Measurements from ENCODE around the gene XIRP2. TPM values are rescaled to one million over a fixed set of nuclear protein-coding genes. Genes with fewer than 3 reads are reported as not detected.

The XIRP2 gene
- total RNA-seq, 4 donors from 2014 or later = 0.27 TPM; not detected in 3

DNA sequence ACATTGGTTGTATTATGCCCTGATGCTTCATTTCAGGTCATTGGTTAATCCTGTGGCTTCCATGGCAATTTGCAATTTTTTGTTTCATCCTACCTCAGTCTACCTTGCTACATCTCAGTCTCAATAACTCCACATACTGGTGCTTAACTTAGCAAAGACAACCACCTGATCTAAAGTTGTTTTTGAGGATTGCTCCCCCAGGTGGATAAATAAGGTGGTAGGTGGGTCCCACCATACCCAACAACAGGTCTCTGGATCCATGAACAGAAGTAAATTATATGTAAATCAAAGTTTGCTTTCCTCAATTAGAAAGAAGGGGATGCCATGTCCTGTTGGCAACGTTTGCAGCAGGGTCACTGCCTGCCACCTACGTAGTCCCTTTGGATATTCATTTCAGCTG, 7.0 kb downstream of the XIRP2 start:
- no peaks in the 10 kb centered on the region for H3K9me3 ChIP-seq
- no peaks in the 10 kb centered on the region for H3K27me3 ChIP-seq
- no peak overlapping the region for H3K4me3 ChIP-seq
- TF ChIP-seq POLR2AphosphoS5 (IDR thresholded peaks at IDR 0.05) = no peak
- TF ChIP-seq POLR2A (IDR thresholded peaks at IDR 0.05) = no peak
- TF ChIP-seq, protein P1, sequence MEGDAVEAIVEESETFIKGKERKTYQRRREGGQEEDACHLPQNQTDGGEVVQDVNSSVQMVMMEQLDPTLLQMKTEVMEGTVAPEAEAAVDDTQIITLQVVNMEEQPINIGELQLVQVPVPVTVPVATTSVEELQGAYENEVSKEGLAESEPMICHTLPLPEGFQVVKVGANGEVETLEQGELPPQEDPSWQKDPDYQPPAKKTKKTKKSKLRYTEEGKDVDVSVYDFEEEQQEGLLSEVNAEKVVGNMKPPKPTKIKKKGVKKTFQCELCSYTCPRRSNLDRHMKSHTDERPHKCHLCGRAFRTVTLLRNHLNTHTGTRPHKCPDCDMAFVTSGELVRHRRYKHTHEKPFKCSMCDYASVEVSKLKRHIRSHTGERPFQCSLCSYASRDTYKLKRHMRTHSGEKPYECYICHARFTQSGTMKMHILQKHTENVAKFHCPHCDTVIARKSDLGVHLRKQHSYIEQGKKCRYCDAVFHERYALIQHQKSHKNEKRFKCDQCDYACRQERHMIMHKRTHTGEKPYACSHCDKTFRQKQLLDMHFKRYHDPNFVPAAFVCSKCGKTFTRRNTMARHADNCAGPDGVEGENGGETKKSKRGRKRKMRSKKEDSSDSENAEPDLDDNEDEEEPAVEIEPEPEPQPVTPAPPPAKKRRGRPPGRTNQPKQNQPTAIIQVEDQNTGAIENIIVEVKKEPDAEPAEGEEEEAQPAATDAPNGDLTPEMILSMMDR (IDR thresholded peaks at IDR 0.05) = no peak
- TF ChIP-seq EP300 (IDR thresholded peaks at IDR 0.05; ENCODE audit: low read depth) = no peak
- no peaks in the 10 kb centered on the region for H3K36me3 ChIP-seq
- no peak for DNase-seq
- WGBS, 2 donors (ENCODE audit: low coverage in 1 of 2) = 58 to 63% methylated on average over 2 of the region's 2 CpGs
- in situ Hi-C loops (cut with MboI; ENCODE audit: low pct_ligation_motif_present in 1 of 4, low pct_unique_long_range_greater_than_20kb in 1 of 4, low sequenced_read_pairs in 3 of 4) (no loop called here), intact Hi-C loops (cut with DNase I; ENCODE audit: low total_unique reads) (no loop called here)
- H3K4me1 ChIP-seq = no peaks in the 10 kb centered on the region
- no peak overlapping the region for H3K27ac ChIP-seq

DNA sequence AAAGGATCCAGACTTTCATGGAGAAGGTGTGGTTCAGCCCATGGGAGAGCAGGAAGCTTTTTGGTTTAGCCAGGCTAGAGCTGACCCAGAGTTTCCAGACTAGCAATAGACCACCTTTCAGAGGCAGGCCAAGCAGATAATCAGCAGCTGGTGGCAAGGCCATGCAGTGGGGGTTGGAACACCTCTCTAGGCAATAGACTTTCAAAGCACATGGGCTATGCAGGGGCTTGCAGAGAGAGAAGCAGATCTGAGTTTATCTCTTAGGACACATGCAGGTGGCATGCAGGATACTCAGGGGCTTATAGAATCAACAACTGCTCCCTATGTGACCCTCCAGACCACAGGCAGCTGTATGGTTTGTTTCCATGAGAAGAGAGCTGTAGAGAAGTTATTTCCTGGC, 9.4 kb downstream of the XIRP2 start:
- Histone ChIP-seq H3K4me1 (no peaks in the 10 kb centered on the region), H3K36me3 (no peaks in the 10 kb centered on the region), H3K27me3 (no peaks in the 10 kb centered on the region), H3K27ac (no peak overlapping the region), H3K9me3 (no peaks in the 10 kb centered on the region), H3K4me3 (no peak overlapping the region)
- in situ Hi-C loops (cut with MboI; ENCODE audit: low pct_ligation_motif_present in 1 of 4, low pct_unique_long_range_greater_than_20kb in 1 of 4, low sequenced_read_pairs in 3 of 4) (no loop called here), intact Hi-C loops (cut with DNase I; ENCODE audit: low total_unique reads) (no loop called here)
- TF ChIP-seq, protein P1 (IDR thresholded peaks at IDR 0.05) = no peak
- TF ChIP-seq POLR2A (IDR thresholded peaks at IDR 0.05) (no peak), EP300 (IDR thresholded peaks at IDR 0.05; ENCODE audit: low read depth) (no peak), POLR2AphosphoS5 (IDR thresholded peaks at IDR 0.05) (no peak)
- DNase-seq = no peak

- TF ChIP-seq, protein P1 (IDR thresholded peaks at IDR 0.05) = no peak
- TF ChIP-seq POLR2AphosphoS5 (IDR thresholded peaks at IDR 0.05) (no peak), EP300 (IDR thresholded peaks at IDR 0.05; ENCODE audit: low read depth) (no peak), POLR2A (IDR thresholded peaks at IDR 0.05) (no peak)
- no peaks in the 10 kb centered on the region for H3K27me3 ChIP-seq
- 60 to 88% methylated on average over 2 to 5 of the region's 5 CpGs for WGBS, 2 donors (ENCODE audit: low coverage in 1 of 2)
- H3K4me3 ChIP-seq = no peak overlapping the region
- H3K36me3 ChIP-seq = no peaks in the 10 kb centered on the region
- H3K9me3 ChIP-seq = no peaks in the 10 kb centered on the region
- in situ Hi-C loops (cut with MboI; ENCODE audit: low pct_ligation_motif_present in 1 of 4, low pct_unique_long_range_greater_than_20kb in 1 of 4, low sequenced_read_pairs in 3 of 4) = no loop called here
- no peak for DNase-seq
- H3K27ac ChIP-seq = no peak overlapping the region
- no peaks in the 10 kb centered on the region for H3K4me1 ChIP-seq
- intact Hi-C loops (cut with DNase I; ENCODE audit: low total_unique reads) = no loop called here
Measured at GRCh38 chr2:166899676-166900075, 11.4 kb downstream of the XIRP2 start.

- intact Hi-C loops (cut with DNase I; ENCODE audit: low total_unique reads) (no loop called here), in situ Hi-C loops (cut with MboI; ENCODE audit: low pct_ligation_motif_present in 1 of 4, low pct_unique_long_range_greater_than_20kb in 1 of 4, low sequenced_read_pairs in 3 of 4) (no loop called here)
- H3K36me3 ChIP-seq = no peaks in the 10 kb centered on the region
- H3K27me3 ChIP-seq = no peaks in the 10 kb centered on the region
- no peaks in the 10 kb centered on the region for H3K9me3 ChIP-seq
- WGBS, 2 donors (ENCODE audit: low coverage in 1 of 2) = 59 to 60% methylated on average over 1 to 2 of the region's 2 CpGs
- no peak for TF ChIP-seq EP300 (IDR thresholded peaks at IDR 0.05; ENCODE audit: low read depth)
- TF ChIP-seq POLR2AphosphoS5 (IDR thresholded peaks at IDR 0.05) = no peak
- TF ChIP-seq POLR2A (IDR thresholded peaks at IDR 0.05) = no peak
- TF ChIP-seq, protein P1 (IDR thresholded peaks at IDR 0.05) = no peak
- no peak overlapping the region for H3K27ac ChIP-seq
- no peak overlapping the region for H3K4me3 ChIP-seq
- DNase-seq = no peak
- no peaks in the 10 kb centered on the region for H3K4me1 ChIP-seq
Measured at GRCh38 chr2:166900700-166901099, 12.4 kb downstream of the XIRP2 start.

All from transverse colon (tissue), 4 donors.